H1 (cell line): ENCODE data around the gene KLHL33. TPM values are rescaled to one million over a fixed set of nuclear protein-coding genes. Genes with fewer than 3 reads are reported as not detected.
"Not testable (repeated sequence)": the region's sequence is repeated elsewhere in the genome, so short reads cannot be mapped to it uniquely, and the experiment has no call there.

Experiments used
- CTCF ChIA-PET: fragments of 300-600 bp; sonication (Branson Sonifier 250); formaldehyde crosslinking; loops from one replicate; lab custom pipeline; 2021; ENCODE audit not compliant: partially characterized antibody; lab: Charles Lee
- POLR2A ChIA-PET: fragments of 300-600 bp; sonication (Branson Sonifier 250); formaldehyde crosslinking; loops from one replicate; lab custom pipeline; 2021; ENCODE audit warnings: inconsistent platforms; ENCODE audit not compliant: partially characterized antibody; lab: Charles Lee
- DNase-seq, 2 experiments: peaks; one replicate each; pipeline versions ENCODE4 v3.0.0 to v3.0.0-alpha.2; 2010 to 2022; ENCODE audit warnings: low spot score in 2 of 2, low read depth in 1 of 2, mixed read lengths in 1 of 2
- FAIRE-seq: peaks from 2 replicates; lab custom pipeline; 2011; peaks lifted over from hg19 to GRCh38; lab: Jason Lieb, UNC
- H2AFZ ChIP-seq: 2 replicates; pipeline ENCODE4 v1.8.1; 2012; ENCODE audit warnings: low read length, inconsistent platforms
- H2AK5ac ChIP-seq: 2 replicates; pipeline ENCODE4 v1.6.1; 2013; ENCODE audit warnings: low read depth, low read length
- H2BK120ac ChIP-seq: replicated peaks from 2 replicates; pipeline ENCODE3; 2013; ENCODE audit warnings: low read depth, low read length, inconsistent platforms
- H2BK12ac ChIP-seq: 2 replicates; pipeline ENCODE4 v1.6.1; 2013; ENCODE audit warnings: low read depth, low read length
- H2BK15ac ChIP-seq: 2 replicates; pipeline ENCODE4 v1.6.1; 2013; ENCODE audit warnings: low read length
- H2BK20ac ChIP-seq: 2 replicates; pipeline ENCODE4 v1.6.1; 2013; ENCODE audit warnings: low read length
- H2BK5ac ChIP-seq: 2 replicates; pipeline ENCODE4 v1.6.1; 2013; ENCODE audit warnings: low read depth, low read length
- H3K14ac ChIP-seq: 2 replicates; pipeline ENCODE4 v1.6.1; 2013; ENCODE audit warnings: inconsistent platforms; ENCODE audit not compliant: insufficient read length
- H3K18ac ChIP-seq: 2 replicates; pipeline ENCODE4 v1.6.1; 2013; ENCODE audit warnings: low read length; ENCODE audit errors: extremely low read depth
- H3K23ac ChIP-seq: 2 replicates; pipeline ENCODE4 v1.6.1; 2013; ENCODE audit warnings: inconsistent platforms; ENCODE audit not compliant: insufficient read length
- H3K23me2 ChIP-seq: 2 replicates; pipeline ENCODE4 v1.6.1; 2013; ENCODE audit warnings: low read depth, low read length
- H3K27ac ChIP-seq: 2 replicates; pipeline ENCODE4 v1.6.1; 2011; ENCODE audit warnings: low read depth, low read length, inconsistent platforms
- H3K27me3 ChIP-seq, 4 experiments: replicated peaks in 1 of 4; 1 replicate in 1 of 4; 2 replicates in 3 of 4; pipeline versions ENCODE4 v1.6.1 to v1.8.1; 2011 to 2013; ENCODE audit warnings: low read length in 3 of 4, mild to moderate bottlenecking in 3 of 4, inconsistent platforms in 2 of 4, mixed read lengths in 2 of 4, moderate library complexity in 1 of 4; ENCODE audit not compliant: control insufficient read depth in 3 of 4, insufficient read depth in 3 of 4; ENCODE audit errors: extremely low read depth in 1 of 4
- H3K36me3 ChIP-seq, 4 experiments: 2 replicates each; pipeline versions ENCODE4 v1.6.1 to v1.8.1; 2011 to 2013; ENCODE audit warnings: mild to moderate bottlenecking in 4 of 4, low read length in 3 of 4, moderate library complexity in 2 of 4, control low read depth in 1 of 4, inconsistent platforms in 1 of 4; ENCODE audit not compliant: insufficient read depth in 4 of 4, control insufficient read depth in 2 of 4
- H3K4ac ChIP-seq: replicated peaks from 2 replicates; pipeline ENCODE3; 2013; ENCODE audit warnings: low read length, low read depth, mixed read lengths, inconsistent platforms; ENCODE audit not compliant: insufficient read length
- H3K4me1 ChIP-seq, 4 experiments: replicated peaks in 1 of 4; 1 replicate in 1 of 4; 2 replicates in 3 of 4; pipeline versions ENCODE4 v1.6.1 to v1.8.1; 2011 to 2013; ENCODE audit warnings: low read length in 3 of 4, inconsistent platforms in 2 of 4, mixed read lengths in 1 of 4; ENCODE audit not compliant: insufficient read depth in 4 of 4, control insufficient read depth in 3 of 4
- H3K4me2 ChIP-seq, 2 experiments: 2 replicates each; pipeline versions ENCODE4 v1.6.1 to v1.8.1; 2011 to 2013; ENCODE audit warnings: low read depth in 2 of 2, low read length in 2 of 2, control low read depth in 1 of 2, inconsistent platforms in 1 of 2, mild to moderate bottlenecking in 1 of 2; ENCODE audit not compliant: insufficient read depth in 1 of 2
- H3K4me3 ChIP-seq, 4 experiments: fragments of 200-600, 300-600 bp in 1 of 4; sonication (generic), shearing (Covaris generic), sonication (Bioruptor Twin) in 1 of 4; 2 replicates each; pipeline versions ENCODE4 v1.5.1 to v1.8.1; 2011 to 2016; ENCODE audit warnings: low read length in 4 of 4, low read depth in 3 of 4, control low read depth in 2 of 4, inconsistent platforms in 2 of 4, mild to moderate bottlenecking in 2 of 4, mixed read lengths in 1 of 4, moderate library complexity in 1 of 4; ENCODE audit not compliant: insufficient read depth in 2 of 4; ENCODE audit errors: extremely low read depth in 1 of 4
- H3K56ac ChIP-seq: replicated peaks from 2 replicates; pipeline ENCODE3; 2013; ENCODE audit warnings: low read depth, mild to moderate bottlenecking, mixed read lengths, low read length, inconsistent platforms; ENCODE audit not compliant: insufficient read length
- H3K79me1 ChIP-seq: 2 replicates; pipeline ENCODE4 v1.6.1; 2013; ENCODE audit warnings: low read depth, low read length, control low read depth
- H3K79me2 ChIP-seq, 2 experiments: 2 replicates each; pipeline versions ENCODE4 v1.6.1 to v1.8.1; 2012 to 2013; ENCODE audit warnings: low read length in 2 of 2, mild to moderate bottlenecking in 2 of 2, inconsistent platforms in 1 of 2; ENCODE audit not compliant: insufficient read depth in 2 of 2, control insufficient read depth in 1 of 2
- H3K9ac ChIP-seq, 4 experiments: replicated peaks in 1 of 4; 1 replicate in 1 of 4; 2 replicates in 3 of 4; pipeline versions ENCODE4 v1.6.1 to v1.8.1; 2011 to 2013; ENCODE audit warnings: low read depth in 3 of 4, low read length in 3 of 4, control low read depth in 2 of 4, mild to moderate bottlenecking in 2 of 4, moderate library complexity in 2 of 4, inconsistent platforms in 1 of 4; ENCODE audit errors: extremely low read depth in 1 of 4
- H3K9me3 ChIP-seq, 2 experiments: 2 replicates each; pipeline versions ENCODE4 v1.6.1 to v1.8.1; 2012 to 2013; ENCODE audit warnings: mild to moderate bottlenecking in 2 of 2, moderate library complexity in 2 of 2, control low read depth in 1 of 2, inconsistent platforms in 1 of 2, low read depth in 1 of 2, low read length in 1 of 2, mixed read lengths in 1 of 2; ENCODE audit not compliant: insufficient read depth in 2 of 2
- H4K20me1 ChIP-seq, 2 experiments: replicated peaks in 1 of 2; 2 replicates each; pipeline versions ENCODE3 to v1.8.1; 2011 to 2013; ENCODE audit warnings: inconsistent platforms in 2 of 2, low read length in 2 of 2, mild to moderate bottlenecking in 1 of 2; ENCODE audit not compliant: insufficient read depth in 2 of 2, control insufficient read depth in 1 of 2
- H4K5ac ChIP-seq: 2 replicates; pipeline ENCODE4 v1.6.1; 2013; ENCODE audit warnings: low read length, low read depth, mixed read lengths, inconsistent platforms; ENCODE audit not compliant: insufficient read length
- H4K8ac ChIP-seq: 2 replicates; pipeline ENCODE4 v1.8.0; 2013; ENCODE audit warnings: mild to moderate bottlenecking, moderate library complexity, low read length, inconsistent platforms; ENCODE audit not compliant: insufficient read depth; ENCODE audit errors: extremely low read depth
- H4K91ac ChIP-seq: replicated peaks from 2 replicates; pipeline ENCODE3; 2013; ENCODE audit warnings: low read length, mixed read lengths, inconsistent platforms; ENCODE audit not compliant: insufficient read length
- WGBS, 2 experiments: shearing (Covaris generic) in 1 of 2; methylation state at CpG; one replicate each; pipeline versions ENCODE4 v1.1.6 to v1.1.7; 2013 to 2015; ENCODE audit warnings: low lambda C conversion rate in 2 of 2, mixed read lengths in 2 of 2, inconsistent platforms in 1 of 2, low coverage in 1 of 2, missing lambda C conversion rate in 1 of 2; ENCODE audit not compliant: insufficient replicate concordance in 2 of 2, insufficient coverage in 1 of 2, insufficient read length in 1 of 2; ENCODE audit errors: extremely low coverage in 1 of 2, missing lambda C conversion rate in 1 of 2; 5-methylcytosine and 5-hydroxymethylcytosine counted together
- polyA plus RNA-seq, 7 experiments: library from polyadenylated mRNA; depleted of rRNA in 3 of 7; stranded (reverse) in 5 of 7; unstranded in 2 of 7; fragments of >200 nt in 5 of 7; fragments of 200-250 nt in 2 of 7; gene quantifications; 1 replicate in 5 of 7; 2 replicates in 1 of 7; 4 replicates in 1 of 7; pipeline versions ENCODE4 v1.2.1 to v1.2.3, GENCODE V29; 2011 to 2013; ENCODE audit warnings: missing spikeins in 2 of 7, mixed read lengths in 2 of 7
- total RNA-seq: library from RNA; stranded (reverse); fragmentation: NEBNext Ultra II Directional; extraction: Animal tissue kit (Norgen Biotek cat#: 25700); gene quantifications from 2 replicates; pipeline ENCODE4 v1.2.1, GENCODE V29; 2021

KLHL33 gene
- total and polyA plus RNA-seq, 2 of the 8 experiments (the other 6 are each of a cell fraction or from before 2014, with no cell fraction given): 0.11 to 0.17 TPM

DNA sequence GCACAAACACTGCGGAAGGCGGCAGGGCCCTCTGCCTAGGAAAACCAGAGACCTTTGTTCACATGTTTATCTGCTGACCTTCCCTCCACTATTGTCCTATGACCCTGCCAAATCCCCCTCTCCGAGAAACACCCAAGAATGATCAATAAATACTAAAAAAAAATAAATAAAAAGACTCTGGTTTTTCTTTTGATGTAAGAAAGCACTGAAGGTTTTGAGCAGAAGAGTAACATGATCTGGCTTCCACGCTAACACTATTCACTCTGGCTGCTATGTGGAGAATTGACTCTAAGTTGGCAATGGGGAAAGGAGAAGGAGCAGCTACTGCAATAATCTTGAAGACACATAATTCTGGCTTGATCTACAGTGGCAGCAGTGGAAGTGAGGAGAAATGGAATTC lies 7.7 kb upstream of the KLHL33 start:
- WGBS, 2 experiments: 92% methylated on average over 2 of the region's 4 CpGs; no CpG with 5 or more reads in 1 of the 2 experiments

More for the DNA sequence above, 7.7 kb upstream of the KLHL33 start:
- H2BK20ac ChIP-seq, H3K79me2 ChIP-seq, H4K20me1 ChIP-seq, H3K4me3 ChIP-seq, H4K5ac ChIP-seq, H2BK120ac ChIP-seq, H3K23me2 ChIP-seq, H3K56ac ChIP-seq, H3K14ac ChIP-seq, H3K23ac ChIP-seq, H3K4ac ChIP-seq, H2AK5ac ChIP-seq, H2BK5ac ChIP-seq, H2AFZ ChIP-seq, H4K8ac ChIP-seq, H2BK15ac ChIP-seq, H3K27me3 ChIP-seq, H4K91ac ChIP-seq, DNase-seq, H3K4me2 ChIP-seq, FAIRE-seq, H3K18ac ChIP-seq, H3K9me3 ChIP-seq, H3K4me1 ChIP-seq, H3K79me1 ChIP-seq, H3K27ac ChIP-seq, H3K9ac ChIP-seq, H2BK12ac ChIP-seq: not testable (repeated sequence)
- H3K36me3 ChIP-seq: peaks cover 26 to 34% (median 33%) of the 10 kb centered on the region in 4 experiments
- POLR2A ChIA-PET: interaction anchor here (1.0 to 8.2 kb wide), 4 partner anchors 8 to 100 kb away, joined by 3 to 68 read pairs (median 32); partner anchors contain the start of genes APEX1, KLHL33, OSGEP and PARP2
- CTCF ChIA-PET: interaction anchor here (1.2 to 2.1 kb wide), 3 partner anchors 14 to 164 kb away, joined by 4 to 5 read pairs (median 4); no protein-coding TSS in a partner anchor
